Aorta (tissue), 5 donors: ENCODE results near the gene POLL. TPM values are rescaled to one million over a fixed set of nuclear protein-coding genes. Genes with fewer than 3 reads are reported as not detected.

Experiments used
- ATAC-seq: fragments of 200-7000 bp; cut with Tn5 transposase; one replicate; pipeline ENCODE4 v1.9.1; 2022; ENCODE audit warnings: moderate library complexity; ENCODE audit not compliant: low FRiP score
- DNase-seq, 2 donors: peaks; one replicate each; pipeline ENCODE4 v3.0.0-alpha.2; 2020
- H3K27ac ChIP-seq, 2 donors: one replicate each; pipeline ENCODE4 v1.5.1; 2013; ENCODE audit warnings: low read length in 2 of 2, mild to moderate bottlenecking in 2 of 2, moderate library complexity in 2 of 2, control low read depth in 1 of 2, inconsistent platforms in 1 of 2, low read depth in 1 of 2
- H3K27me3 ChIP-seq, 2 donors: one replicate each; pipeline ENCODE4 v1.6.1; 2013; ENCODE audit warnings: control low read depth in 1 of 2, low read length in 1 of 2, mild to moderate bottlenecking in 1 of 2, moderate library complexity in 1 of 2; ENCODE audit not compliant: insufficient read depth in 2 of 2, control insufficient read depth in 1 of 2
- H3K36me3 ChIP-seq, 2 donors: one replicate each; pipeline ENCODE4 v1.6.1; 2013; ENCODE audit warnings: control low read depth in 1 of 2, low read length in 1 of 2, mild to moderate bottlenecking in 1 of 2; ENCODE audit not compliant: insufficient read depth in 2 of 2, control insufficient read depth in 1 of 2
- H3K4me1 ChIP-seq, 2 donors: one replicate each; pipeline ENCODE4 v1.6.1; 2013; ENCODE audit warnings: low read length in 2 of 2, control low read depth in 1 of 2, mild to moderate bottlenecking in 1 of 2, moderate library complexity in 1 of 2; ENCODE audit not compliant: insufficient read depth in 2 of 2, control insufficient read depth in 1 of 2
- H3K4me3 ChIP-seq, 2 donors: one replicate each; pipeline ENCODE4 v1.5.1; 2013; ENCODE audit warnings: low read length in 2 of 2, control low read depth in 1 of 2, mild to moderate bottlenecking in 1 of 2
- H3K9me3 ChIP-seq: one replicate; pipeline ENCODE4 v1.6.1; 2013; ENCODE audit warnings: mild to moderate bottlenecking, low read length; ENCODE audit not compliant: control insufficient read depth
- WGBS, 2 donors: extraction: QIAGEN DNeasy Blood & Tissue Kit; methylation state at CpG; one replicate each; pipeline ENCODE4 v1.1.7; 2013; 5-methylcytosine and 5-hydroxymethylcytosine counted together
- intact Hi-C, 2 donors: fragments of 100-400 bp; cut with DNase I; formaldehyde crosslinking; loops; one replicate each; pipeline versions ENCODE4 v1.14.2 to v1.15.0; 2022
- polyA plus RNA-seq, 2 donors: library from polyadenylated mRNA; stranded (reverse); fragments of 200-250 nt; gene quantifications; one replicate each; pipeline ENCODE4 v1.2.3, GENCODE V29; 2013
- total RNA-seq, 2 donors: library from RNA; stranded (reverse); fragmentation: NEBNext Ultra II Directional; extraction: Animal tissue kit (Norgen Biotek cat#: 25700); gene quantifications; one replicate each; pipeline ENCODE4 v1.2.1, GENCODE V29; 2021
- donor health status: healthy with polysubstance abuse.
- donor health status: Bipolar disorder and iron deficiency.
- donor health status: DM: no; HTN: no; CAD: no.
- donor health status: DM: no; HTN: no; CAD: no.
- donor health status: DM: yes; HTN: yes; CAD: no.

POLL gene
- total and polyA plus RNA-seq, 4 donors, result 13.3 to 53.8 (median 24.2) TPM

- 69 to 78% methylated on average over 8 of the region's 8 CpGs for WGBS, 2 donors
- DNase-seq (no peak), ATAC-seq (no peak)
- intact Hi-C loops, result loop anchor here (2.0 to 5.0 kb wide), 3 partner anchors 299 to 359 kb away; no protein-coding TSS in a partner anchor
- H3K27me3 ChIP-seq, result no peaks in the 10 kb centered on the region
- H3K4me1 ChIP-seq, result no peaks in the 10 kb centered on the region
- no peak overlapping the region for H3K4me3 ChIP-seq
- H3K27ac ChIP-seq, result no peak overlapping the region
- peaks cover 3% of the 10 kb centered on the region for H3K9me3 ChIP-seq
- no peaks in the 10 kb centered on the region for H3K36me3 ChIP-seq
Measured at GRCh38 chr10:101571271-101571925, 16.7 kb downstream of the POLL start.

DNA sequence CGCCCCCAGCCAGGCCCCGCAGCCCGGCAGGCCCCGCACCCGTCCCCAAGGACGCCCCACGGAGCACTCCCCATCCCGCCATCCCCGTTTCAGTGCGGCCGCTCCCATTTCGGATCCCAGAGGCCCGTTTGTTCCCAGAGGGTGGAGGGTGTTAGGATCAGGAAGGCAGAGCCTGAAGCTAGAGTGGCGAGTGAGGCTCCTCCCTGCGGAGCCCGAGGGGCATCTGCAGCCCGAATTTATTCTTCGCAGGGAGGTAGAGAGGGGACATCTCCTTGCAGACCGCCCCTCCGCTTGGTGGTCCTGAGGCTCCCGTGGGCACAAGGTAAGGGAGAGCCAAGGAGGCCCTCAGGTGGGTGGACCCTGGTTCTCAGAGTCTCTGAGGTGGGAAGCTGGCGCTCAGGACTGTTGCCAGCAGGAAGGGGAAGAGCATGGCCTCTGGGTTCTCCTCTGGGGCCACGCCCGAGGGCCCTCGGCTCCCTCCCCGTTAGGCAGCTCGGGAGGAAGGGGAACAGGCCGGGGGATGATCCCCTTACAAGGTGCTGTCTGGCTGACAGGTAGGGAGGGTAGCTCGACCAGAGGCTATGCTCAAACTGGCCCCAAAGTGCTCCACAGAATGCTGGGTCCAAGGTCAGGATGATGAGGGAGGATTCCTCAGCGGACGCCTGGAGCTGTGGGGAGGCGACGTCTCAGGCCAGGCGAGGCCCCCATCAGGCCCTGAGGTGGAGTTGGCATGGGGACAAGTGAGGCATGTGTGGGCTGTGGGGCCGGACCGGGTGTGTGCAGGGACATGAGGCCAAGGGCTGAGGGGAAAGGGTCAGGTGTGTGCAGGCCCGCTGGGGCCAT lies 17.4 kb downstream of the POLL start:
- intact Hi-C loops, result loop anchor here (2.0 to 5.0 kb wide), 3 partner anchors 298 to 358 kb away; no protein-coding TSS in a partner anchor
- 9 to 10% methylated on average over 37 of the region's 37 CpGs for WGBS, 2 donors
- Histone ChIP-seq H3K4me3 (no peak overlapping the region), H3K9me3 (peaks cover 3% of the 10 kb centered on the region), H3K27me3 (no peaks in the 10 kb centered on the region), H3K27ac (no peak overlapping the region), H3K36me3 (no peaks in the 10 kb centered on the region), H3K4me1 (no peaks in the 10 kb centered on the region)
- peak in 1 of 2 donors; percentile 57 for DNase-seq
- peak; percentile 20 for ATAC-seq

- DNase-seq (peak; percentile 86 to 95), ATAC-seq (peak; percentile 94)
- H3K27me3 ChIP-seq, result no peaks in the 10 kb centered on the region
- WGBS, 2 donors, result 1% methylated on average over 35 to 56 of the region's 56 CpGs
- no peaks in the 10 kb centered on the region for H3K36me3 ChIP-seq
- H3K9me3 ChIP-seq, result peaks cover 3% of the 10 kb centered on the region
- H3K27ac ChIP-seq, result no peak overlapping the region
- H3K4me3 ChIP-seq, result no peak overlapping the region
- intact Hi-C loops, result loop anchor here (2.0 to 5.0 kb wide), 3 partner anchors 298 to 357 kb away; no protein-coding TSS in a partner anchor
- H3K4me1 ChIP-seq, result no peaks in the 10 kb centered on the region
Measured at GRCh38 chr10:101569622-101570427, 18.2 kb downstream of the POLL start.

- H3K4me3 ChIP-seq, result no peak overlapping the region
- no peak for ATAC-seq
- DNase-seq, result no peak
- no peak overlapping the region for H3K27ac ChIP-seq
- H3K36me3 ChIP-seq, result no peaks in the 10 kb centered on the region
- H3K27me3 ChIP-seq, result no peaks in the 10 kb centered on the region
- H3K9me3 ChIP-seq, result peaks cover 3% of the 10 kb centered on the region
- 5 to 6% methylated on average over 11 of the region's 11 CpGs for WGBS, 2 donors
- intact Hi-C loops, result loop anchor here in 1 of 2 donors (5.0 kb wide), 1 partner anchor 297 kb away; no protein-coding TSS in a partner anchor
- H3K4me1 ChIP-seq, result no peaks in the 10 kb centered on the region
Measured at GRCh38 chr10:101569323-101569621, 18.8 kb downstream of the POLL start.

- intact Hi-C loops, result loop anchor here in 1 of 2 donors (5.0 kb wide), 1 partner anchor 296 kb away; no protein-coding TSS in a partner anchor
- DNase-seq, result no peak
- H3K27ac ChIP-seq, result no peak overlapping the region
Measured at GRCh38 chr10:101568054-101568745, 19.9 kb downstream of the POLL start.

GRCh38 chr10:101567165-101568006 lies 20.7 kb downstream of the POLL start:
- no peaks in the 10 kb centered on the region for H3K9me3 ChIP-seq
- H3K27ac ChIP-seq, result no peak overlapping the region
- H3K27me3 ChIP-seq, result no peaks in the 10 kb centered on the region
- H3K4me3 ChIP-seq, result no peak overlapping the region
- ATAC-seq, result no peak
- no peaks in the 10 kb centered on the region for H3K36me3 ChIP-seq
- no peak for DNase-seq
- intact Hi-C loops, result loop anchor here in 1 of 2 donors (5.0 kb wide), 1 partner anchor 295 kb away; no protein-coding TSS in a partner anchor
- 53 to 61% methylated on average over 7 of the region's 7 CpGs for WGBS, 2 donors
- H3K4me1 ChIP-seq, result no peaks in the 10 kb centered on the region

More at GRCh38 chr10:101568054-101568745, 19.9 kb downstream of the POLL start:
- H3K4me1 ChIP-seq, result no peaks in the 10 kb centered on the region
- H3K4me3 ChIP-seq, result no peak overlapping the region
- 79 to 80% methylated on average over 17 of the region's 17 CpGs for WGBS, 2 donors
- peaks cover 3% of the 10 kb centered on the region for H3K9me3 ChIP-seq
- H3K27me3 ChIP-seq, result no peaks in the 10 kb centered on the region
- no peaks in the 10 kb centered on the region for H3K36me3 ChIP-seq
- ATAC-seq, result no peak

DNA sequence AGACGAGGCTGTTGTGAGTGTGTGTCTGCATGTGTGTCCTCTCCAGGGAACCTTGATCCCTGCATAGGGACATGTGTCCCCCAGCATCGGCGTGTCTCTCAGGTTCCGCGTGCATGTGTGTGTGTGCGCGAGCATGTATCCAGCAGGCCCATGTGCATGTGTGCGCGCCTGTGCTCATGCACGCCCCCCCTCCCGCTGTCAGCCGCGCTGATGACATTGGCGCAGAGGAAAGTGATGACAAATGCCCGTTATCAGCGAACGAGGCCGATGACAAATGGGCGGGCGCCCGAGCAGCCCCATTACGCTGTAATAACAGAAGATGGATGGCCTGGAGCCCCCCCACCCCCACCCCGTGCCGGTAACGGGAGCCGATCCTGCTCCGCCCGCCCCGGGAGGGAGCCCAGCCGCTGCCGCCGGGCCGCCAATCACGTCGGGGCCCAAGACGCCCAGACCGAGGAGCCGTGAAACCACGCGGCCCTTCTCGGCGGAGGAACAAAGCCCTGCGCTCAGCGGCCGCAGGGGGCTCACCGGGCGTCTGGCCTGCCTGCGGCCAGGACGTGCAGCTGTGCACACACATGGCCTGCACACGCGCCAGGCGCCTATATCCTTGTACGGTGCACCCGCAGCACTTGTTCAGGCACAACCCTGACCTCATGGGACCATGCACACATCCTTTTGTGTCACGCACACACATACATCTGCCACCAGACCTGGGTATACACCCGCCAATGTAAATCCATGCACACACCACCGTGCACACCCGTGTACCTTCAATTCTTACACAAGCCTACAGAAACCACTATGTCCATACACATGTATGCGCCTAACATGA lies 21.5 kb downstream of the POLL start:
- peak overlapping the region in 1 of 2 donors; percentile 9 for H3K4me3 ChIP-seq
- no peaks in the 10 kb centered on the region for H3K27me3 ChIP-seq
- no peak overlapping the region for H3K27ac ChIP-seq
- no peaks in the 10 kb centered on the region for H3K9me3 ChIP-seq
- DNase-seq, result peak; percentile 49 to 75
- H3K4me1 ChIP-seq, result no peaks in the 10 kb centered on the region
- WGBS, 2 donors, result 6 to 7% methylated on average over 43 to 59 of the region's 59 CpGs
- H3K36me3 ChIP-seq, result no peaks in the 10 kb centered on the region
- no peak for ATAC-seq
- intact Hi-C loops, result loop anchor here in 1 of 2 donors (5.0 kb wide), 1 partner anchor 294 kb away; no protein-coding TSS in a partner anchor
